ENCODE data around the gene INSYN2B. TPM values are rescaled to one million over a fixed set of nuclear protein-coding genes. Genes with fewer than 3 reads are reported as not detected.

The INSYN2B gene
- total and polyA plus RNA-seq, 11 donors: 0.12 to 0.59 (median 0.17) TPM; not detected in 6

- peaks cover 0 to 12% (median 0%) of the 10 kb centered on the region in 12 donors for H3K4me1 ChIP-seq
- intact Hi-C loops (cut with DNase I): no loop called here
- 39 to 45% (median 41%) methylated on average over 7 of the region's 7 CpGs for WGBS, 4 donors
- no peak overlapping the region for H3K4me3 ChIP-seq
- peaks cover 0 to 11% (median 0%) of the 10 kb centered on the region in 9 donors for H3K36me3 ChIP-seq
- H3K9me3 ChIP-seq: no peaks in the 10 kb centered on the region
- H3K27me3 ChIP-seq: peaks cover 0 to 36% (median 2%) of the 10 kb centered on the region in 9 donors
- no peak for TF ChIP-seq POLR2A (IDR thresholded peaks at IDR 0.05)
- no peak for TF ChIP-seq CTCF (IDR thresholded peaks at IDR 0.05)
- ATAC-seq (no peak), DNase-seq (no peak)
- H3K27ac ChIP-seq: no peak overlapping the region
These were observed 1.6 kb downstream of the INSYN2B start for GRCh38 chr5:169978714-169979113.

- H3K27ac ChIP-seq: no peak overlapping the region
- ATAC-seq (no peak), DNase-seq (no peak)
- H3K36me3 ChIP-seq: no peaks in the 10 kb centered on the region
- H3K9me3 ChIP-seq: no peaks in the 10 kb centered on the region
- intact Hi-C loops (cut with DNase I): no loop called here
- H3K4me3 ChIP-seq: no peak overlapping the region
- peaks cover 0 to 19% (median 0%) of the 10 kb centered on the region in 12 donors for H3K4me1 ChIP-seq
- 69 to 82% (median 72%) methylated on average over 6 of the region's 6 CpGs for WGBS, 4 donors
- peaks cover 0 to 18% (median 3%) of the 10 kb centered on the region in 9 donors for H3K27me3 ChIP-seq
- TF ChIP-seq CTCF (IDR thresholded peaks at IDR 0.05) (no peak), POLR2A (IDR thresholded peaks at IDR 0.05) (no peak)
These were observed 6.0 kb downstream of the INSYN2B start for GRCh38 chr5:169974121-169974770.

GRCh38 chr5:169973056-169973455 is 7.2 kb downstream of the INSYN2B start:
- peaks cover 0 to 19% (median 0%) of the 10 kb centered on the region in 12 donors for H3K4me1 ChIP-seq
- no peaks in the 10 kb centered on the region for H3K36me3 ChIP-seq
- no peaks in the 10 kb centered on the region for H3K9me3 ChIP-seq
- H3K27ac ChIP-seq: no peak overlapping the region
- intact Hi-C loops (cut with DNase I): no loop called here
- peaks cover 0 to 12% (median 0%) of the 10 kb centered on the region in 9 donors for H3K27me3 ChIP-seq
- H3K4me3 ChIP-seq: no peak overlapping the region
- TF ChIP-seq POLR2A (IDR thresholded peaks at IDR 0.05): no peak
- no peak for TF ChIP-seq CTCF (IDR thresholded peaks at IDR 0.05)
- 66 to 69% (median 67%) methylated on average over 3 of the region's 3 CpGs for WGBS, 4 donors
- ATAC-seq: no peak
- no peak for DNase-seq

- no peak for ATAC-seq
- Histone ChIP-seq H3K27ac (no peak overlapping the region), H3K36me3 (no peaks in the 10 kb centered on the region), H3K27me3 (peaks cover 0 to 12% (median 0%) of the 10 kb centered on the region in 9 donors), H3K4me3 (no peak overlapping the region), H3K4me1 (peaks cover 0 to 13% (median 0%) of the 10 kb centered on the region in 12 donors), H3K9me3 (no peaks in the 10 kb centered on the region)
- DNase-seq: no peak
- WGBS, 4 donors: 79 to 97% (median 91%) methylated on average over 1 of the region's 1 CpG
- TF ChIP-seq CTCF (IDR thresholded peaks at IDR 0.05) (no peak), POLR2A (IDR thresholded peaks at IDR 0.05) (no peak)
- intact Hi-C loops (cut with DNase I): no loop called here
These were observed 8.5 kb downstream of the INSYN2B start for GRCh38 chr5:169971780-169972179.

All from heart left ventricle (tissue), 16 donors.